Amniotic epithelial cell (primary cell): ENCODE data around the gene CPA5.
A peak's percentile ranks its signal among the peaks of the same experiment; 100 is the strongest.

Experiments used
- DNase-seq: peaks from one replicate; pipeline ENCODE4 v3.0.0-alpha.2; 2010; ENCODE audit warnings: low read depth

CPA5 gene

GRCh38 chr7:130397051-130397757, 52.6 kb downstream of the CPA5 start:
- DNase-seq = no peak

DNA sequence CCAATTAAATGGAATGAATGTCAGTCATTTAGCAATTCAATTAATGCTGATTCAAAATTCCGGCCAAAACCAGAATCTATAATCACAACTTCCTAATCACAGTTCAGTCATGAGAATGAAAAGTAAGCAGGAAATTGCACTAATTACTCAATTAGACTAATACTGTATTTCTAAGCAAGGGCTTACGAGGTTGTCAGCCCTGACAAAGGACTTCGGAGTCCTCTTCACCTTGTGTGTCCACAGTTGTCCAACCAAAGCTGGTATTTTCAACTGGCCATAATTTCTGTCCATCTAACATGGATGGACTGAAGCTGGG, 53.1 kb downstream of the CPA5 start:
- no peak for DNase-seq

- no peak for DNase-seq
These were observed 54.0 kb downstream of the CPA5 start for GRCh38 chr7:130398526-130399090.

DNA sequence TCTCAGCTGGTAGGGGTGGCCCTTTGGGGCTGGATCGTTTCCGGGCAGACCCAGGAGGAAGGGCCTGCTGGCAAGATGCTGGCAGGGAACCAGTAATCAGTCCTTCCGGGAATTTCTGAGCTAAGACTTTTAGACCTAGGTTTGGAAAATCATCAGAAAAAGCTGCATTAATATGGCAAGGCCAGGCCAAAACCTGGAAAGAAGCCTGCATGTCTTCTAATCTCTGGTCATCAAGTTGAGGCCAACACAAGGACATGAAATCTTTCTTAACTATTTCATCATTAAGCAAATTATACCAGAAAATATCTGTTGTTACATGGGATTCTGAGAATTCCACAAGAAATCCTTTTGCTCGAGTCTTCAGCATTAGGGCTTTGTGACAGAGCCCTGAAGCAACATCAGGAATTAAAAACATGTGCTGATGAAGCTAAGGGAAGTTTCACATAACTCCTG, 55.5 kb downstream of the CPA5 start:
- DNase-seq = peak; percentile 84

- no peak for DNase-seq
These were observed 56.5 kb downstream of the CPA5 start for GRCh38 chr7:130401101-130401500.

DNA sequence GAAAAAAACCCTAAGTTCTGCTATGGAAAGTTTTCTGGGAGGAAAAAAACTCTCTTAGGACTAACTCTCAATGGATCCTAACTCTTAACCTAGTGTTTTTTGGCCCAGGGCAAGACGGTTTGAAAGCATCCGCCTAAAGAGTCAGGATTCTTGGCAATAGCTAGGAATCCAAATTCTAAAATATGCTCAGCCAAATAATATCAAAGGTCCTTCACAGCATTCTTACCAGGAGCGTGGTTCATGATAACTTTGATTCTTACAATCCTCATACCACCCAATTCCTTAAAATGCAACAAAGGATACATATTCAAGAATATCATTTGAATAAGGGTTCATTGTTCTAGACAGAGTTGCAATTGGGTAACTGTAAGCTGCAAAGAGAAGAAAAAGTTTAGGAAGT, 57.0 kb downstream of the CPA5 start:
- no peak for DNase-seq

DNA sequence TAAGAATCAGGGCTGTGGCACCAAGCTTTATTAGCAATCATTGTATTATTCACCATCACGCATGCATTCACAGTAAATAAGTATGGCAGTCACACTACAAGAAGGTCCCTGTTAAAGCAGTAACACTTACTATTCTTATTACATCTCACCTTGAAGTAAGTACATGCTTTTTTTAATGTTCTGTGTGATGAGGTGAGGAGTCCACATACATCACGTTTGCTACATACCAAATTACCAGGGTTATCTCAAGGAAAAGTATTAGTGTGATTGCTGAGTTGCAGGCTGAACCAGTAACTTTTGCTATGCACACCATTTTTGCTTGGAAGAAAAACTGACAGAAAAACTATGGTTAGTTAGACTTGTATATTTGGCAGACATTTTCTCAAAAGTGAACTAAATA, 60.4 kb downstream of the CPA5 start:
- no peak for DNase-seq

- peak; percentile 96 for DNase-seq
These were observed 64.6 kb downstream of the CPA5 start for GRCh38 chr7:130409067-130409711.

GRCh38 chr7:130409712-130410072, 65.1 kb downstream of the CPA5 start:
- no peak for DNase-seq

- no peak for DNase-seq
These were observed 66.4 kb downstream of the CPA5 start for GRCh38 chr7:130410868-130411541.

DNA sequence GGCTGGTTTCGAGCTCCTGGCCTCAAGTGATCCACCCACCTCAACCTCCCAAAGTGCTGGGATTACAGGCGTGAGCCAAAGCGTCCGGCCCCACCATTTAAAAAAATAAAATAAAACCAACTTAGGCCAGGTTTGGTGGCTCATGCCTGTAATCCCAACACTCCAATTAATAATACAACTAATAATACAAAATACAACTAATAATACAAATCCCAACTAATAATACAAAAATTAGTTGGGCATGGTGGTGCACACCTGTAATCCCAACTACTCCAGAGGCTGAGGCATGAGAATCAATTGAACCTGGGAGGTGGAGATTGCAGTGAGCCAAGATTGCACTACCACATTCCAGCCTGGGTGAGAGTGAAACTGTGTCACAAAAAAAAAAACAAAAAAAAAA, 68.6 kb downstream of the CPA5 start:
- DNase-seq = no peak

DNA sequence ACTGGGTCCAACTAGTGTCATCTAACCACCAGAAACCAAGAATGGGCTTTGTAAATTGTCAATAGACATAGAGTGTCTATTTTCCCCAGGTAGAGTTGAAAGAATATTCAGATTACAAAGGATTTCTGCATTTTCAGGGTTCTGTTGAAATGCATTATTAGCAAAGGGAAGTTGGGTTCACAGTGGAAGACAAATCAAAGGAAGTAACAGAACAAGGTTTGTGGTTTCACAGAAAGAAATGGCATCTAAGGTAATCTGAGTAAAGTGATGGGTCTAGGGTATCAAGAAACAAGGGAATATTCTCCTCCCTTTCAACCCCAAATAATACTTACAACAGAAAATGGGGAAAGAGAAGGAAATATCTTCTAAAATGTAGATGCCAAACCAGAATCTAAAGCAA, 70.4 kb downstream of the CPA5 start:
- no peak for DNase-seq

DNA sequence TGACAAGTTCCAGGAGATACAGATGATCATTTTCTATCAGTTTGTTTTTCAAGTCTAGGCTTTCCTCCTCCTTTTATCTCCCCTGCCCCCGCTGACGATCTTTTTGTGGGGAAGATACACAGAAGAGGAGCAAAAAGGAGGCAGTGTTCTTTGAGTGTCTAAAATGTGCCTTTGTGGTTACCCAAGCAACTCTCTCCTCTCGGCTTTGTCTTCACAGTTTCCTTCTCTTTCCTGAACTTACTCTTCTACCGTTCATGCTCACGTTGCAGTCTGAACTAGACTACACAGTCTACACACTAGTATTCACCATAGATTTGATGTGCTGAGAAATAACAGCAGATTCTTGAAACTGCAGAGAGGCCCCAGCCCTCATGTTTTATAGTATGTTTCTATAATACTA, 72.6 kb downstream of the CPA5 start:
- no peak for DNase-seq

DNA sequence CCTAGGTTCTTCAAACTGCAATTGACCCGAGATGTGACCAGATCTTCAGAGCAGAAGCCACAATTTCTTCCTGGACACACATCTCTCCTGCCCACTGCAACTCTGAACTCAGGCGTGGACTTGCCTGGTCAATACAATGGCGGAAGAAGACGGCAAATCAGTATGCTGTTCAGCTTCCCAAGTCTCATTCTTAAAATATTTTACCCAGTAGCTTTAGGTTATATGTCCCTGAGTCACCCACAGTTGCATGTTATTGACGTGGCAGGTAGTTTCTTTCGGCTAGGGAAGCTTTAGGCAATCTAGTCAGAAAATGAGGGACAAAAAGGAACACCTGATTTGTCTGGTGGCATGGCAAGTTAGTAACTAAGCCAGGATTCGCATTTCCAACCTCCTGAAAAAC, 73.7 kb downstream of the CPA5 start:
- DNase-seq = no peak
